Activated CD4-positive, CD25-positive, alpha-beta regulatory T cell treated with anti-CD3 and anti-CD28 coated beads, Interleukin-2, amount 50 U/mL, for 72 hours (primary cell): ENCODE results near the gene RDH13.
"Not testable (repeated sequence)": the region's sequence is repeated elsewhere in the genome, so short reads cannot be mapped to it uniquely, and the experiment has no call there.

Experiments
- DNase-seq: peaks from one replicate; pipeline ENCODE4 v3.0.0; 2021

The RDH13 gene

GRCh38 chr19:55062735-55063491 lies at the start of gene RDH13:
TSS of gene RDH13 (minus strand) at chr19:55063148. CDS start at chr19:55063032, 116 bp downstream.
- peak; percentile 99 for DNase-seq

GRCh38 chr19:55112246-55112776 lies 49.4 kb upstream of the RDH13 start:
- no peak for DNase-seq

- no peak for DNase-seq
Observed at GRCh38 chr19:55111238-55111831, 48.4 kb upstream of the RDH13 start.

GRCh38 chr19:55109527-55110291 lies 46.8 kb upstream of the RDH13 start:
- no peak for DNase-seq

GRCh38 chr19:55107252-55107651 lies 44.3 kb upstream of the RDH13 start:
- DNase-seq, result not testable (repeated sequence)

- no peak for DNase-seq
Observed at GRCh38 chr19:55106591-55106990, 43.6 kb upstream of the RDH13 start.

GRCh38 chr19:55105237-55105636 lies 42.3 kb upstream of the RDH13 start:
- no peak for DNase-seq

- DNase-seq, result no peak
Observed at GRCh38 chr19:55103190-55103589, 40.2 kb upstream of the RDH13 start.

- DNase-seq, result no peak
Observed at GRCh38 chr19:55101261-55101660, 38.3 kb upstream of the RDH13 start.

GRCh38 chr19:55099557-55100506 lies 36.9 kb upstream of the RDH13 start:
- no peak for DNase-seq

GRCh38 chr19:55098716-55099556 lies 36.0 kb upstream of the RDH13 start:
- no peak for DNase-seq

- DNase-seq, result no peak
Observed at GRCh38 chr19:55097864-55098715, 35.1 kb upstream of the RDH13 start.

GRCh38 chr19:55096061-55096701 lies 33.2 kb upstream of the RDH13 start:
- peak; percentile 21 for DNase-seq

- DNase-seq, result no peak
Observed at GRCh38 chr19:55095260-55096060, 32.5 kb upstream of the RDH13 start.

GRCh38 chr19:55094456-55095259 lies 31.7 kb upstream of the RDH13 start:
- no peak for DNase-seq

GRCh38 chr19:55092423-55093318 lies 29.7 kb upstream of the RDH13 start:
- peak; percentile 17 for DNase-seq

GRCh38 chr19:55091955-55092354 lies 29.0 kb upstream of the RDH13 start:
- DNase-seq, result peak; percentile 34
